Measurements from ENCODE around the gene ERCC4.

ERCC4 gene

DNA sequence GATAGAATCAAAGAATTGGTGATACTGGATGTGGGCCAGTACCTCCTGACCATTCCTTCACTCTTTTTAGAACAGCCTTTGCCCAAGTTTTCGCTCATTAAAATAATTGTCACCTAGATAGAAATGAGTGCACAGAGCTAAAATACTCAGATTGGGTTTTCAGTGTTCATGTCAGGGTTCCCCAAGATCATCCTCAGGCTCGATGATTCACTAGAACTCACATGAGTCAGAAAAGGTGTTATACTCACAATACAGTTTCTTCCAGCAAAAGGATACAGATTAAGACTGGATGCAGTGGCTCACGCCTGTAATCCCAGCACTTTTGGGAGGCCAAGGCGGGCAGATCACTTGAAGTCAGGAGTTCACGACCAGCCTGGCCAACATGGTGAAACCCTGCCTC lies 19.9 kb downstream of the ERCC4 start:
- H3K4me3 ChIP-seq (ENCODE audit: low read length): no peak overlapping the region
- no peak for DNase-seq (ENCODE audit: low read depth, low spot score)

DNA sequence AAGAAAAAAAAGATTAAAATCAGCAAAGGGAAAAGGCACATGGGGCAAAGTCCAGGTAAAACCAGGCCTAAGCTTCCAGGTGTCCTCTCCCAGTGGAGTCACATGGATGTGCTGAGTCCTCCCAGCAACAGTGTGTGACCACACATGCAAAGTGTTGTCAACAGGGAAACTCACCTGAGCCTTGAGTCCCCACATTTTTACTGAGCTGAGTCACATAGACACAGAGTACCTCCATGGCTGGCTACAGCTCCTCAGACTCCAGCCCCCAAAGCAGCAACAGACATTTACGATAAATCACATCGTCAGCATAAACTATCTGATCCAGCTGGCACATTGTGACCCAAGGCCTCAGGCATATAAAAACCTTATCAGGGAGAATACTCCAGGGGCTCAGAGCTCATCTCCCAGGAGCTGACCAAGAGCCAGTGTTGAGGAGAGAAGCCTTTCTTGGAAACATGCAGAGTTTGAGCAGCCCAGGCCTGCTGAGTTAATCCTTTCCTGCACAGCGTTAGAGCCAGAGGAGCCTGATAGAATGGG lies 20.5 kb downstream of the ERCC4 start:
- no peak overlapping the region for H3K4me3 ChIP-seq (ENCODE audit: low read length)
- no peak for DNase-seq (ENCODE audit: low read depth, low spot score)

DNA sequence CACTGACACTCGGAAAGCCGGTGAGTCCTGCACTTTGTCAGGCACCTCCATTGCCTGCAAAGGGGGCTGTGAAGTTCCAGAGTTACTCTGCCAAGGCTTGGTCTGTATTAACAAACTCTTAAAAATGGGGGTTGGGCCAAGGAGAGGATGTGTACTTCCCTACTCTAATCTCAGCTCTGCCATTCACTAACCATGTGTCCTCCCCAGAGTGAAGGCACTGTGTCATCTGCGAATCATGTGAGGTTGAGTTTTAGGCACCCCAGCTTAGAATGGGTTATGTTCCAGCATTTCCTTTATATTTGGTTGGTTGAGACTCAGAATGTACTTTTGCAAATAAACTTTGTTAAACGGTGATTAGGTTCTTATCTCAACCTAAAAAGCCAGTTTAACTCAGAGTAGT lies 24.9 kb downstream of the ERCC4 start:
- H3K4me3 ChIP-seq (ENCODE audit: low read length): no peak overlapping the region
- DNase-seq (ENCODE audit: low read depth, low spot score): no peak

DNA sequence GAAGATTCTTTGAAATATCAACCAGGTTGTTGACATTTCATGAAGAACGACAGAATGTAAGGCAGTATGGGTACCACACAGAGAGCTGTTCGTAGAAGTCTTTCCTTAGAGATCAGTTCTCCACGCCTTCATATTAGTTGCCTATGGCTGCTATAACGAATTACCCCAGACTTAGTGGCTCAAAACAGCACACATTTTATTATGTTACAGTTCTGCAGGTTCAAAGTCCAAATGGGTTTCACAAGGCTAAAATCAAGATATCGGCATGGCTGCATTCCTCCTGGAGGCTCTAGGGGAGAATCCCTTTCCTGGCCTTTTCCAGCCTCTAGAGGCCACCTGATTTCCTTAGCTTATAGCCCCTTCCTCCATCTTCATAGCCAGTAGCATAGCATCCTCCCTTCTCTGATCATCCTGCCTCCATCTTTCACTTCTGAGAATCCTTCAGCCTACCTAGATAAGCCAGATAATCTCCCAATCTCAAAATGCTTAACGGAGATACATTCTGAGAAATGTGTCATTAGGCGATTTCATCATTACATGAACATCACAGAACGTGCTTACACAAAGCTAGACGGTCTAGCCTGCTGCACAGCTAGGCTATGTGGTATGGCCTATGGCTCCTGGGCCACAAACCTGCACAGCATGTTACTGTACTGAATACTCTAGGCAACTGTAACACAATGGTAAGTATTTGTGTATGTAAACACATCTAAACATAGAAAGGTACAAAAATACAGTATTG lies 26.0 kb downstream of the ERCC4 start:
- H3K4me3 ChIP-seq (ENCODE audit: low read length): no peak overlapping the region
- no peak for DNase-seq (ENCODE audit: low read depth, low spot score)

DNA sequence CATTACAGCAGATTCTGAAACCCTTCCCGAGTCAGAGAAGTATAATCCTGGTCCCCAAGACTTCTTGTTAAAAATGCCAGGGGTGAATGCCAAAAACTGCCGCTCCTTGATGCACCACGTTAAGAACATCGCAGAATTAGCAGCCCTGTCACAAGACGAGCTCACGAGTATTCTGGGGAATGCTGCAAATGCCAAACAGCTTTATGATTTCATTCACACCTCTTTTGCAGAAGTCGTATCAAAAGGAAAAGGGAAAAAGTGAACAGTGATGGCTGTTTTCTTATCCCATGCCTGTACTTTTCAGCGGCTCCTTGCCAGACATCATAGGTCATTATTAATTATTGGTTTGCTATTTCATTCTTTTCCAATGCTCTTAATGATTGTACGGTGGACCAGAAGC lies 28.1 kb downstream of the ERCC4 start:
- H3K4me3 ChIP-seq (ENCODE audit: low read length): no peak overlapping the region
- no peak for DNase-seq (ENCODE audit: low read depth, low spot score)

DNA sequence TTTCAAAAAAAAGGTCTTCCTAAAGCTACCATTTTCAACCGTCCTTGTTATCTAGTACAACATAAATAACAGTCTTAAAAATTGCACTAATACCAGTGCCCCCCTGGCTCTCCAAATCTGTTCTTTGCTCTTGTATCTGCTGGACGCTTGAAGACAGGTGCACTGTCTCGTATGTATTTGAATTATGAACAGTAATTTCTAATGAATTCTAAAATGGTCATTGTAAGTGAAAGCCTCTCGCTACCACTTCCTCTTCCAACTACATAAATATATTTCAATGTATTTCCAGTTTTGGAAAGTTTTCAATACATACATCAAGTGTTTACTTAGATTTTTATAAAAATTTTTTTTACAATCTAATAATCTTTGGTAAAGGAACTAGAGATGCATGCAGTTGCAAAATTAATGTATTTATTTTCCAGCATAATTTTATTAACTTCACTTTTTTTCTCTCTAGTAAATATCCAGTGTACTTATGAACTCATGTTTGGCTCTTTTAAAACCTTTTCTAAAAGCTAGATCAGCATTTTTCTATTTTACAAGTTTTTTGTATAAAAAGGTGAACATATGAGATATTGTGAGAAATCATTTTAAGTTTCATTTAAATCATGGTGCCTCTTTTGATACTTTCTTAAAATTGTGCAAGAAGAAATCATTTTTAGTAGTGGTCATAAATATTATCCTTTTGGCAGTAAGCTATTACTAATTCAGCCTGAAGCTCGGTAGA lies 31.0 kb downstream of the ERCC4 start:
- no peak overlapping the region for H3K4me3 ChIP-seq (ENCODE audit: low read length)
- DNase-seq (ENCODE audit: low read depth, low spot score): no peak

DNA sequence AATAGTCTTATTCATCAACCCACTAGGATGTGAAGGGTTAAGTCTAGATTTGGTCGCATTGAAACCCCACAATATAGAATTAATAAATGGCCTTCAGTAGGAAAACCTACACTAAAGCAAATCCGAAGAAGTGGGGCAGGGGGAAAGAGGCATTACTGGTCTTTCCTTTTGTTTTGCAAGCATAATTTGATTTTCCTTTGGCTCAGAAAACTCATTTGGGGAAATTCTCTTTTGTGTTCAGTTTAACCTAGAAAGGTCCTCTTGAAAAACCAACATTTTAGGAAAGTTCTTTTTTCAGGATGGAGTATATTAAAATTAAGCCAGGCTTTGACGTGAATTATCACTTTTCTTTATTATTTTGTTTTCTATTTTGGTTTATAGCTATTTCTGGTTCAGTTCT lies 31.7 kb downstream of the ERCC4 start:
- DNase-seq (ENCODE audit: low read depth, low spot score): no peak
- no peak overlapping the region for H3K4me3 ChIP-seq (ENCODE audit: low read length)

DNA sequence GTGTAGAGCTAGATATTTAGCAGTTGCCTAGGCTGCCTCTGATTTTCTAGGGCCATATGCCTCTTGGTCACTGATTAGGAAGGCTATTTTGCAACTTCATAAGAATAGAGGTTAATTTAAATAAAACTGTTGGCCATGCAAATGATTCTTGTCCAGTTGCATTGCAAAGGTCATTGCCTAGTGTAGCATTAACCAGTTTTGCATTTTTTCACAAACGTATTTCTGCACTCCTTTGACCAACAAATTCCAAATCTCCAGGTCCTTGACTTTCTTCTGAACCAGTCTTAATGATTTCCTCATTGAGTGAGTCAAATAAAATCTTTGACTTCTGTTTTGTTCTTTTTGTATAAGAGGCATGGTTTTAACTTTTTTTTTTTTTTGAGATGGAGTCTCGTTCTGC lies 33.5 kb downstream of the ERCC4 start:
- no peak for DNase-seq (ENCODE audit: low read depth, low spot score)
- H3K4me3 ChIP-seq (ENCODE audit: low read length): no peak overlapping the region

DNA sequence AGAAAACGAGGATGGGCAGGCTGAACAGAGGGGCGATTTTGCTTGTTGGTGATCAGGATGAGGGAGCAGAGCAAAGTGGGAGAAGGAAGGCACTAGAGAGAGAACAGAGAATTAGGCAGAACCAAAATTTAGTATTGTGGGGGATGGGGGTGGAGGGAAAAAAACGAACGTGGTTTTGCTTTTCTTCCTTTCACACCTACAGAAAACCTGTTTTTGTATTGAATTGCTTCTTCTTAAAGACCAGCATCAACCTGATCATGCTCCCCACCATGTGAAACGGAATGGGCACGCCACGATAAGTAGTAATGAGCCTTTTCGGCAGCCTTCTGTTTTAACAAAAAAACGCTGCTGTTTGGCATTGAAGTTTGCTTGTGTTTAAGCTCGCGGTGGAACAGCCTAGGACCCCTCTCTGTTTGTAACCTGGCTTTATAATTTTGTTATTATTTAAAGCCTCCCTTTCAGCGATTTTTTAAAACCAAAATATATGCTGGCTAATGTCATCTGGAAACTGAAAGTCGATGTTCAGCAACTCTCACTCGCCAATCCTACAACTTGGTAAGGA lies 36.8 kb downstream of the ERCC4 start:
- DNase-seq (ENCODE audit: low read depth, low spot score): no peak
- no peak overlapping the region for H3K4me3 ChIP-seq (ENCODE audit: low read length)

DNA sequence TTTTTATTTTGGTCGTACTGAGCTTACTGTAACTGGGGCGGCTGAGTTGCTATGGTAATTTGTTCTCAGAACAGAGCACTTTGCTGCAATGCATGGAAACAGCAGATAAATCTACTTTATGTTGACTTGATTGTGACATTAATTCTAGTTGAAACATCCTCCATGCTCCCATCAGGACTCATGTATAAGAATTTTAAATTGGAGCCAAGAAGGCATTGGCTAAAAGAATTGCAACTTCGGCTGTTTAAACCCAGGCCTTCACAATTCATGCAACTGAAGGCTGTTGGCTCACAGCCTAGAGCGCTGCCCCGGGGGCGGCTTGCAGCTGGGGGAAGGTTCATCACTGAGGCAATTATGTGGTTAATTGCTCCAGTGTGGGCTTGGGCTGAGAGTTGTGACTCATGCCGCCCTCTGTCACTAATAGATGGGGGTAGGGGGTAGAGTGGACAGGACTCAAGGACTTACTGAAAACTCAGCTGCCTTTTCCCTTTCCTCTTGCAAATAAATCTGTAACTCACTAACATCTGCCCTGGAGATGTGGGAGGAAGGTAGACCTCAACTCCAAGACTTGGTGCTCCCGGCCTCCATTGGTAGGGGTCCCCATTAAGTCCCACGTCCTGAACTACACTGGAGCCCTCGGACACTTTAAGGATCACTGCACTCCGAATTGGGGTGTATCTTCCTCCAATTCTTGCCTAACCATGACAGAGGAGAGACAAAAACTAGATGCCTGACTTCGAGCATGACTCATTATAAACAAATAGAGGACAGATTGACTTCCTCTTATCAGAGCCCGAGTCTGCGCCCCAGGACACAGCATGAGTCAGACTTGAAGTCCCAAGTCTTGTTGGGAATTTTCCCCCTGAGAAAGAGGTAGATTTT lies 37.5 kb downstream of the ERCC4 start:
- no peak overlapping the region for H3K4me3 ChIP-seq (ENCODE audit: low read length)

DNA sequence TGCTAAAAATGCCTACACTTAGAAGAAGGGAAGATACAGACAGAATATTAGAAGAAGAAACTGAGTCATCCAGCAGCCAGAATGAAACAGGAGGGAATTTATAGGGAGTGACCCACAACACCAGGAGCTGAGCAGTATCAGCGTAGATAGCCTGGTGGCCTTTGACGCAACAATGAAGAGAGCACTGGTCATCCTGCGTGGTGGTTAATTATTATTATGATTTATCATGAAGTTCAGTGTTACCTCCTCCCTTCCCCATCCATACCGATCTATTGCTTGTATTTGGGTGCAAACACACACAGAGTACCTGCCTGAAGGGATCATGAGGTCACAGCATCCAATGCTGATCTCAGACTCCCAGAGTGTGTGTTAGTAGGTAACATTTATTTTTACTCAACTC lies 38.5 kb downstream of the ERCC4 start:
- H3K4me3 ChIP-seq (ENCODE audit: low read length): no peak overlapping the region
- DNase-seq (ENCODE audit: low read depth, low spot score): no peak

More for the DNA sequence above, 37.5 kb downstream of the ERCC4 start:
- no peak for DNase-seq (ENCODE audit: low read depth, low spot score)

DNA sequence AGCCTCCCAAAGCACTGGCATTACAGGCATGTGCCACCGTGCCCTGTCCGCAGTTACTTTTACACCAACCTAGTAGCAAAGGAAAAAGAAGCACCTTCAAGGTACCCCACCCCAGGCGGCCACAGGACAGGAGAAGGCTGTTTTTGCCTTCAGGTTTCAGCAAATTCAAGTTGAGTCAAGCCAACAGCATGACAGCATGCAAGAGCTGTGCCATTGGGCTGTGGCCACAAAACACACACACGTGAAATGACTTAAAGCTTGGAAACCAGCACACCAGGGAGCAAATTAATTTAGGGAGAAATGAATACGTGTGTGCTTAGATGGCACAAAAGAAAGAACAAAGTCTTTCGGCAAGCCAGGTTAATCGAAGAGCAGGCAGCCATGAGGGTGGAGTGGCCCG lies 39.7 kb downstream of the ERCC4 start:
- DNase-seq (ENCODE audit: low read depth, low spot score): no peak
- no peak overlapping the region for H3K4me3 ChIP-seq (ENCODE audit: low read length)

DNA sequence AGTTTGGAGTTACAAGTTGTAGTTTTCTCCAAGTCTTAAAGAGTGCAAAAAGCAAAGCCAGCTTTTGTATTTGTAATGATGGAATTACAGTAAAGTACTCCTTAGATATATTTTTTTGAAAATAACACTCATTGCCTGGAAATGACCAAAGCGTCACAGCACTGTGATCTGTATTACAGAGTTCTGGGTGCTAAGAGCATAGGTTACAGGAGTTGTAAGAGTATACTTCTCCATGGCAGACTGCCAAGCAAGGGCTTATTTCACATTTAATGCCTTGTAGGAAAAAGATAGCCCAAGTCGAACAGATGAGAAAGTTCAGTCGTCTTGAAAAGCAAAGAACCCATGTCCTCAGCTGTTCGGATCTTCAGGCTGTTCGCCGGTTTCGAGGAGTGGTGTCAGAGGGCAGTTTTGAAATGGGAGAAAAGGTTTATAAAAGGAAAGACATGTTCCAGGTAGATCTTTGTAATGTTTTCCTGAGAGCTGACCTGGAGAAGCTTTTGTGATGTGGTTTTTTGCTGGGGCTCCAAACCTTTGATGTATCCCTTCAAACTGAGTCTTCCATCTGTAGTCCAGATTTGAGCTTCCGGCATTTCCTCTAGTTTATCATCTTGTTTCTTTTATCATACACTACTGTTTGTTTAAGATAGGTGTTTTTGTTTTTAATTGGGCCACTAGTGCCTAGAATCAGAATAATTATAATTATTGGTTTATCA lies 41.3 kb downstream of the ERCC4 start:
- no peak overlapping the region for H3K4me3 ChIP-seq (ENCODE audit: low read length)
- no peak for DNase-seq (ENCODE audit: low read depth, low spot score)

DNA sequence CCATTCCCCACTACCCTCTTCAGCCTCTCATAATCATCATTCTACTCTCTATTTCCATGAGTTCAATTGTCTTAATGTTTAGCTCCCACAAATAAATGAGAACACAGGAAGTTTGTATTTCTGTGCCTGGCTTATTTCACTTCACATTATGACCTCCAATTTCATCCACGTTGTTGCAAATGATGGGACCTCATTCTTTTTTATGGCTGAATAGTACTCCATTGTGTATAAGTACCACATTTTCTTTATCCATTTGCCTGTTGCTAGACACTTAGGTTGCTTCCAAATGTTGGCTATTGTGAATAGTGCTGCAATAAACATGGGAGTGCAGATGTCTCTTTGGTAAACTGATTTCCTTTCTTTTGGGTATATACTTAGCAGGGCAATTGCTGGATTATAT lies 42.3 kb downstream of the ERCC4 start:
- DNase-seq (ENCODE audit: low read depth, low spot score): no peak
- no peak overlapping the region for H3K4me3 ChIP-seq (ENCODE audit: low read length)

DNA sequence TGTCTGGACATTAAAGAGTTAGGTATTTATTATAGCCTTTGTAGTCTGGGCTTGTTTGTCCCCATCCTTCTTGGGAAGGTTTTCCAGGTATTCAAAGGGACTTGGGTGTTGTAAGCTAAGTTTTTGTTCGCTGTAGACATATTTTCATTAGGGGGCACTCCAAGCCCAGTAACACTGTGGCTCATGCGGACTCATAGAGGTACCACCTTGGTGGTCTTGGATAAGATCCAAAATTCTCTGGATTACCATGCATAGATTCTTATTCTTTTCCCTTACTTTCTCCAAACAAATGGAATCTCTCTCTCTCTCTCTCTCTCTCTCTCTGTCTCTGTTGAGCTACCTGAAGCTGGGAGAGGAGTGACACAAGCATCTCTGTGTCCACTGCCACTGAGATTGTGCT lies 48.9 kb downstream of the ERCC4 start:
- H3K4me3 ChIP-seq (ENCODE audit: low read length): no peak overlapping the region
- DNase-seq (ENCODE audit: low read depth, low spot score): no peak

DNA sequence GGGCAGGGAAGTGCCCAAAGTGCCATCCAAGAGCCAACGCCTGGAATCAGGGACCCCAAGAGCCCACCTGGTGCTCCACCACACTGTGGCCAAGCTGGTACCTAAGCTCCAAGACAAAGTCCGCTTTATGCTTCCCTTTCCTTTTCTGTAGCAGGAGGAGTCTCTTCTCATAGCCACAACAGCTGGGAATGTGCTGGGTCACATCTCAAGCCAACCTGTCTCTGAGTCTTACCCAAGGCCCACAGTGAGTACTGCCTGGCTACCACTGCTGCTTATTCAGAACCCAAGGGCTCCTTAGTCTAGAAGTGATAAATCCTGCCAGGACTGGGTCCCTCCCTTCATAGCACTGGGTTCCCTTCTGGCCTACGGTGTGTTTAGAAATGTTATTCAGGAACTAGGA lies 49.8 kb downstream of the ERCC4 start:
- DNase-seq (ENCODE audit: low read depth, low spot score): no peak
- no peak overlapping the region for H3K4me3 ChIP-seq (ENCODE audit: low read length)

DNA sequence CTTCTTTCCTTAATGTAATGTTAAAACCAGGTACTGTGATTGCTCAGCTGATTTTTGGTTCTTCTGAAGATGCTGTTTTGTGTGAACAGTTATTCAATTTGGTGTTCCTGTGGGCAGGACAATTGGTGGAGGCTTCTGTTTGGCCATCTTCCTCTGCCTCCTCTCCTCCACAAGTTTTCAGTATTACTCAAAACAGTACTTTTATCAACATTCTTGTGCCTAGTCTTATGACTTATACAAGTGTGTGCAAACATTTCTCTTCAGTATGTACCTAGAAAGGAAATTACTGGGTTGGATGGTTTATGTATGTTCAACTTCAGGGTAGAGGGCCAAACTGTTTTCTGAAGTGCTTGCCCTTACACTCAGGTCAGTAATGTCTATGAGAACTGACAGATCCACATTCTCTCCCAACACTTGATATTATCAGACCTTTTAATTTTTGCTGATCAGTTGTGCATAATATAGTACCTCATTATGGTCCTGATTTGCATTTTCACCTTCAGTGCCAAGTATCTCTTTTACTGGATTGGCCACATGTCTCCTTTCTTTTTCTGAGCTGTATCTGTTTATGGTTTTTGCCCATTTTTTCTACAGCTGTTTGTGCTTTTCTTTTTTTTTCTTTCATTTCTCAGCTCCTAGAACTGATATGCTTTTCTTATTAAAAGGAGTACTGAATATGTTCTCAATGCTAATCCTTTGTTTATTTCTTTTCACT lies 50.9 kb downstream of the ERCC4 start:
- H3K4me3 ChIP-seq (ENCODE audit: low read length): no peak overlapping the region
- no peak for DNase-seq (ENCODE audit: low read depth, low spot score)

DNA sequence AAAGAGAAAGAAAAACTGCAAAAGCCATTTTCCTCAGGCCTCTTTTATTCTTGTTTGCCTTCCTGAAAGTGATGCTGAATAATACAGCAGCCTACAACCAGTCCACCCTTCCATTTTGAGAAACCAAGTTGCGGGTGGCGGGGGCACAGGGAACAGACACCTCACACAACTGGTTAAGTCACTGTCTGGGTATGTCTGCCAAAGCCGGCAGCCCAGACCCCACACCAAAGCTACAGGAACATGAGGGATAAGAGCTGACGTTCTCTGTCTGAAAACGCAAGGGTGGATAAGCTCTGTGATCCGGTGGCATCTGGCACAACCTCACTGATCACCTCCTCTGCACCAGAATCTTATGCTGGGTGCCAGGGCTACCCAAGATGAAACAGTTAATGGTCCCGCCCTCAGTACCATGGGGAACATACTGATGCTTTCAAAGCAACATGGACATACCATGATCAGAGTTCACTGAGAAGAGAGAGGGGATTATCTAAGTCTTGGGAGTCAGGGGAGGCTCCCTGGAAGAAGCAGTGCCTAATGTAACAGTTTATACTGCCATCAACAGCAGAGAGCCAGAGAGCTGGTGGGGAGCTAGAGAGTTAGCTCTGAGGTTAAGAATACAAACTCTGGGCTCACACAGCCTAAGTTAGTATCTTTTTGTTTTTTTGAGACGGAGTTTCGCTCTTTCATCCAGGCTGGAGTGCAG lies 53.5 kb downstream of the ERCC4 start:
- H3K4me3 ChIP-seq (ENCODE audit: low read length): no peak overlapping the region
- no peak for DNase-seq (ENCODE audit: low read depth, low spot score)
